Upper lobe of right lung (tissue), 1 donor: ENCODE measurements around the gene PLPP4. TPM values are rescaled to one million over a fixed set of nuclear protein-coding genes. Genes with fewer than 3 reads are reported as not detected.

ENCODE experiments used
- ATAC-seq: fragments of 200-7000 bp; cut with Tn5 transposase; one replicate; pipeline ENCODE4 v1.9.1; 2020; ENCODE audit warnings: mild to moderate bottlenecking, moderate library complexity
- DNase-seq: peaks from one replicate; pipeline ENCODE4 v3.0.0-alpha.2; 2020
- H3K27ac ChIP-seq: fragments of 200-600 bp; one replicate; pipeline ENCODE4 v1.8.0; 2022
- H3K27me3 ChIP-seq: fragments of 200-600 bp; one replicate; pipeline ENCODE4 v1.8.0; 2022; ENCODE audit warnings: mild to moderate bottlenecking
- H3K36me3 ChIP-seq: fragments of 200-600 bp; one replicate; pipeline ENCODE4 v1.8.0; 2022
- H3K4me1 ChIP-seq: fragments of 200-600 bp; one replicate; pipeline ENCODE4 v1.8.0; 2022
- H3K4me3 ChIP-seq: fragments of 200-600 bp; one replicate; pipeline ENCODE4 v1.8.0; 2022; ENCODE audit warnings: mild to moderate bottlenecking
- H3K9me3 ChIP-seq: fragments of 200-600 bp; one replicate; pipeline ENCODE4 v1.8.0; 2022
- intact Hi-C: fragments of 100-400 bp; cut with DNase I; formaldehyde crosslinking; loops from one replicate; pipeline ENCODE4 v1.11.0; 2022
- total RNA-seq: library from RNA; stranded (reverse); fragmentation: NEBNext Ultra II Directional; extraction: Animal tissue kit (Norgen Biotek cat#: 25700); gene quantifications from one replicate; pipeline ENCODE4 v1.2.1, GENCODE V29; 2021
- TF ChIP-seq, protein P1 (sequence below): fragments of 200-600 bp; IDR thresholded peaks from one replicate; pipeline ENCODE4 v1.8.0; 2022; ENCODE audit warnings: antibody characterized with exemption
- donor health status: DM: no; HTN: yes; CAD: no; lungs with severe emphysema.

PLPP4 gene
- total RNA-seq, 1 donor from 2014 or later = 0.38 TPM

- H3K4me1 ChIP-seq = no peaks in the 10 kb centered on the region
- no peaks in the 10 kb centered on the region for H3K9me3 ChIP-seq
- no peak overlapping the region for H3K27ac ChIP-seq
- intact Hi-C loops = no loop called here
- H3K27me3 ChIP-seq = no peaks in the 10 kb centered on the region
- H3K36me3 ChIP-seq = no peaks in the 10 kb centered on the region
- TF ChIP-seq, protein P1, sequence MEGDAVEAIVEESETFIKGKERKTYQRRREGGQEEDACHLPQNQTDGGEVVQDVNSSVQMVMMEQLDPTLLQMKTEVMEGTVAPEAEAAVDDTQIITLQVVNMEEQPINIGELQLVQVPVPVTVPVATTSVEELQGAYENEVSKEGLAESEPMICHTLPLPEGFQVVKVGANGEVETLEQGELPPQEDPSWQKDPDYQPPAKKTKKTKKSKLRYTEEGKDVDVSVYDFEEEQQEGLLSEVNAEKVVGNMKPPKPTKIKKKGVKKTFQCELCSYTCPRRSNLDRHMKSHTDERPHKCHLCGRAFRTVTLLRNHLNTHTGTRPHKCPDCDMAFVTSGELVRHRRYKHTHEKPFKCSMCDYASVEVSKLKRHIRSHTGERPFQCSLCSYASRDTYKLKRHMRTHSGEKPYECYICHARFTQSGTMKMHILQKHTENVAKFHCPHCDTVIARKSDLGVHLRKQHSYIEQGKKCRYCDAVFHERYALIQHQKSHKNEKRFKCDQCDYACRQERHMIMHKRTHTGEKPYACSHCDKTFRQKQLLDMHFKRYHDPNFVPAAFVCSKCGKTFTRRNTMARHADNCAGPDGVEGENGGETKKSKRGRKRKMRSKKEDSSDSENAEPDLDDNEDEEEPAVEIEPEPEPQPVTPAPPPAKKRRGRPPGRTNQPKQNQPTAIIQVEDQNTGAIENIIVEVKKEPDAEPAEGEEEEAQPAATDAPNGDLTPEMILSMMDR = no peak
- no peak for DNase-seq
- no peak overlapping the region for H3K4me3 ChIP-seq
- no peak for ATAC-seq
These were observed 140.9 kb downstream of the PLPP4 start for GRCh38 chr10:120597902-120598301.

- Histone ChIP-seq H3K9me3 (no peaks in the 10 kb centered on the region), H3K4me3 (no peak overlapping the region), H3K36me3 (no peaks in the 10 kb centered on the region), H3K4me1 (no peaks in the 10 kb centered on the region), H3K27me3 (no peaks in the 10 kb centered on the region), H3K27ac (no peak overlapping the region)
- ATAC-seq (no peak), DNase-seq (no peak)
- TF ChIP-seq, protein P1 = no peak
- intact Hi-C loops = no loop called here
These were observed 141.4 kb downstream of the PLPP4 start for GRCh38 chr10:120598386-120598785.

- TF ChIP-seq, protein P1 = no peak
- no peaks in the 10 kb centered on the region for H3K4me1 ChIP-seq
- no peaks in the 10 kb centered on the region for H3K9me3 ChIP-seq
- intact Hi-C loops = no loop called here
- H3K36me3 ChIP-seq = no peaks in the 10 kb centered on the region
- ATAC-seq (no peak), DNase-seq (no peak)
- H3K27me3 ChIP-seq = no peaks in the 10 kb centered on the region
- H3K4me3 ChIP-seq = no peak overlapping the region
- H3K27ac ChIP-seq = no peak overlapping the region
These were observed 142.2 kb downstream of the PLPP4 start for GRCh38 chr10:120599200-120599724.

DNA sequence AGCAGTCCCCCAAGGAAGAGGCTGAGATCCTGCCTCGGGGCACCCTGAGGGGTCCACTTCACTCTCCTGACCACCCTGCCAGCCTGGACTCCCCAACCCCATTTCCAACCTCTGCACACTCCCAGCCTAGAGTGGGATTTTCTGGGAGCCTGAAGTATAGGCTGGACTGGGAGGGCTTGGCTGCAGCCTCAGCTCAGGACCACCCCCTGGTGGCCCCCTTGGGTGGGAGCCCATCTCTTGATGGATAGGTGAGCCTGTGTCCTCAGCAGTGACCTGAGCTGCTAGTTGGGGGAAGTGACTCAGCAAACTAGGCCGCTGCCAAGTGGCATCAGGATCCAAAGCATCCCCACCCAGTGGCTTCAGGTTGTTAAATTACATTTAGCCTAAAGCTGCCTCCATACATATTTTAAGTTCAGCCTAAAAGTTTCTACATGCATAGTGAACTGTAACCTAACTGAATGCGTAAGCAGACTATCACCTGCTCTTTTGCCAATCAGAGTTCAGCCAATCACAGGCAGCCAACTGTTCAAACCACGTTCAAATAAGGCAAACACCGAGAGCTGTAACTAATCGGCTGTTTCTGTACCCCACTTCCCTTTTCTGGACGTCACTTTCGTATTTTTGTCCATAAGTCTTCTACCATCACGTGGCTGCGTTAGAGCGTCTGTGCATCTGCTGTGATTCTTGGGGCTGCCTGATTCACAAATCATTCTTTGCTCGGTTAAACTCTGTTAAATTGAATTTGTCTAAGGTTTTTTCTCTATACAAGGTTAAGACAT lies 144.0 kb downstream of the PLPP4 start:
- intact Hi-C loops = no loop called here
- ATAC-seq (no peak), DNase-seq (no peak)
- Histone ChIP-seq H3K4me3 (no peak overlapping the region), H3K36me3 (no peaks in the 10 kb centered on the region), H3K9me3 (no peaks in the 10 kb centered on the region), H3K27me3 (no peaks in the 10 kb centered on the region), H3K4me1 (no peaks in the 10 kb centered on the region), H3K27ac (no peak overlapping the region)
- TF ChIP-seq, protein P1 = no peak

DNA sequence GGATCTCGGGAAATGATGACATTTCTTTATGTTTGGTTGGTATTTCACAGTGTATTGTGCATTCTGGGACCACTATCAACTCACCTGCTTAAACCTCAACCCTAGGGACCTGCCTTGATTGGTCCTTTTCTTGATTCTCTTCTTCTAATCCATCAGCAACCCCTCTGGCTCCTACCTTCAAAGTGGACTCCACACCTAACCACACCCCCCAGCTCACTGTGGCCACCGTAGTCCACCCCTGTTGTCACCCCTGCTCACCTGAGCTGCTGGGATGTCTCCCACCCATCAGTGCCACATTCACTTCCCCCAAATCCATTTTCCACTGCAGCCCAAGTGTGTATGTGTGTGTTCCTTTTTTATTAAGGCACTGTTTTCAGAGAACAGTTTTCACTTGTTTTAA lies 145.0 kb downstream of the PLPP4 start:
- Histone ChIP-seq H3K4me3 (no peak overlapping the region), H3K27me3 (no peaks in the 10 kb centered on the region), H3K27ac (no peak overlapping the region), H3K36me3 (no peaks in the 10 kb centered on the region), H3K9me3 (no peaks in the 10 kb centered on the region), H3K4me1 (no peaks in the 10 kb centered on the region)
- no peak for ATAC-seq
- intact Hi-C loops = no loop called here
- DNase-seq = no peak
- TF ChIP-seq, protein P1 = no peak
